H9 (cell line): ENCODE data around the gene CERS1. TPM values are rescaled to one million over a fixed set of nuclear protein-coding genes. Genes with fewer than 3 reads are reported as not detected.

ENCODE experiments used
- DNase-seq: peaks from one replicate; pipeline ENCODE4 v3.0.0-alpha.2; 2017
- H2AFZ ChIP-seq: one replicate; pipeline ENCODE4 v1.6.1; 2013; ENCODE audit warnings: mild to moderate bottlenecking, low read length, control low read depth, moderate library complexity
- H2AK5ac ChIP-seq: 2 replicates; pipeline ENCODE4 v1.6.1; 2013; ENCODE audit warnings: low read length, control low read depth, mixed read lengths; ENCODE audit not compliant: insufficient read length
- H2BK120ac ChIP-seq: one replicate; pipeline ENCODE4 v1.6.1; 2013; ENCODE audit warnings: low read depth, mild to moderate bottlenecking, low read length, control low read depth, inconsistent platforms; ENCODE audit not compliant: poor library complexity, severe bottlenecking
- H2BK12ac ChIP-seq: 2 replicates; pipeline ENCODE4 v1.6.1; 2013; ENCODE audit warnings: low read length, control low read depth, mixed read lengths, low read depth; ENCODE audit not compliant: insufficient read length
- H2BK15ac ChIP-seq: 2 replicates; pipeline ENCODE4 v1.6.1; 2013; ENCODE audit warnings: low read depth, low read length, control low read depth
- H2BK20ac ChIP-seq: one replicate; pipeline ENCODE4 v1.6.1; 2013; ENCODE audit warnings: low read depth, mild to moderate bottlenecking, low read length, control low read depth, inconsistent platforms; ENCODE audit not compliant: poor library complexity, severe bottlenecking
- H2BK5ac ChIP-seq: 2 replicates; pipeline ENCODE4 v1.6.1; 2013; ENCODE audit warnings: low read length, control low read depth, mixed read lengths; ENCODE audit not compliant: insufficient read length
- H3K14ac ChIP-seq: 2 replicates; pipeline ENCODE4 v1.6.1; 2013; ENCODE audit warnings: low read length, control low read depth; ENCODE audit not compliant: insufficient read depth
- H3K18ac ChIP-seq: 2 replicates; pipeline ENCODE4 v1.6.1; 2013; ENCODE audit warnings: low read depth, mild to moderate bottlenecking, mixed read lengths, low read length, control low read depth; ENCODE audit not compliant: insufficient read length
- H3K23ac ChIP-seq: 2 replicates; pipeline ENCODE4 v1.6.1; 2013; ENCODE audit warnings: low read length, control low read depth, mixed read lengths, low read depth; ENCODE audit not compliant: insufficient read length
- H3K23me2 ChIP-seq: 2 replicates; pipeline ENCODE4 v1.6.1; 2013; ENCODE audit warnings: low read depth, mild to moderate bottlenecking, mixed read lengths, low read length, control low read depth; ENCODE audit not compliant: insufficient read length, poor library complexity, severe bottlenecking
- H3K27ac ChIP-seq: 2 replicates; pipeline ENCODE4 v1.5.1; 2013; ENCODE audit warnings: low read length, control low read depth, mixed read lengths, low read depth; ENCODE audit not compliant: insufficient read length
- H3K27me3 ChIP-seq: 2 replicates; pipeline ENCODE4 v1.6.1; 2013; ENCODE audit warnings: low read length, control low read depth, inconsistent platforms; ENCODE audit not compliant: insufficient read depth
- H3K4ac ChIP-seq: 2 replicates; pipeline ENCODE4 v1.6.1; 2013; ENCODE audit warnings: low read depth, mild to moderate bottlenecking, control low read depth, inconsistent platforms, low read length, moderate library complexity
- H3K4me1 ChIP-seq: 2 replicates; pipeline ENCODE4 v1.6.1; 2013; ENCODE audit warnings: low read length, control low read depth, inconsistent platforms; ENCODE audit not compliant: insufficient read depth
- H3K4me2 ChIP-seq: 2 replicates; pipeline ENCODE4 v1.6.1; 2013; ENCODE audit warnings: low read length, control low read depth, mixed read lengths; ENCODE audit not compliant: insufficient read length, insufficient read depth
- H3K56ac ChIP-seq: 2 replicates; pipeline ENCODE4 v1.6.1; 2013; ENCODE audit warnings: low read depth, mild to moderate bottlenecking, mixed read lengths, low read length, control low read depth; ENCODE audit not compliant: insufficient read length
- H3K79me1 ChIP-seq: 2 replicates; pipeline ENCODE4 v1.6.1; 2013; ENCODE audit warnings: low read depth, mild to moderate bottlenecking, moderate library complexity, low read length, control low read depth, inconsistent platforms; ENCODE audit not compliant: insufficient read depth, poor library complexity, severe bottlenecking
- H3K79me2 ChIP-seq: 2 replicates; pipeline ENCODE4 v1.6.1; 2013; ENCODE audit warnings: low read length, control low read depth, inconsistent platforms; ENCODE audit not compliant: insufficient read depth
- H3K9ac ChIP-seq: 2 replicates; pipeline ENCODE4 v1.6.1; 2013; ENCODE audit warnings: low read length, control low read depth, mixed read lengths; ENCODE audit not compliant: insufficient read length; ENCODE audit errors: extremely low read depth
- H3K9me3 ChIP-seq: one replicate; pipeline ENCODE4 v1.6.1; 2013; ENCODE audit warnings: low read depth, low read length, inconsistent platforms; ENCODE audit not compliant: control insufficient read depth
- H3T11ph ChIP-seq: one replicate; pipeline ENCODE4 v1.6.1; 2013; ENCODE audit warnings: mild to moderate bottlenecking, low read length, control low read depth, inconsistent platforms
- H4K20me1 ChIP-seq: one replicate; pipeline ENCODE4 v1.6.1; 2013; ENCODE audit not compliant: control insufficient read depth, insufficient read length, insufficient read depth
- H4K5ac ChIP-seq: 2 replicates; pipeline ENCODE4 v1.6.1; 2013; ENCODE audit warnings: low read depth, mild to moderate bottlenecking, mixed read lengths, low read length, control low read depth; ENCODE audit not compliant: insufficient read length
- H4K8ac ChIP-seq: replicated peaks from 2 replicates; pipeline ENCODE4 v1.6.1; 2013; ENCODE audit warnings: low read length, control low read depth, mixed read lengths, low read depth; ENCODE audit not compliant: insufficient read length
- H4K91ac ChIP-seq: 2 replicates; pipeline ENCODE4 v1.6.1; 2013; ENCODE audit warnings: low read depth, mild to moderate bottlenecking, moderate library complexity, mixed read lengths, low read length, control low read depth; ENCODE audit not compliant: insufficient read length
- H3K27ac Mint-ChIP-seq, 3 experiments: 2 replicates in 2 of 3; 3 replicates in 1 of 3; pipeline ENCODE4 v1.8.0; 2020 to 2021; ENCODE audit warnings: mixed read lengths in 3 of 3, mild to moderate bottlenecking in 1 of 3, moderate library complexity in 1 of 3
- H3K27me3 Mint-ChIP-seq: 2 replicates; pipeline ENCODE4 v1.8.0; 2021; ENCODE audit warnings: low read depth, mild to moderate bottlenecking, moderate library complexity, mixed read lengths
- H3K36me3 Mint-ChIP-seq, 3 experiments: 2 replicates in 2 of 3; 3 replicates in 1 of 3; pipeline ENCODE4 v1.8.0; 2020 to 2021; ENCODE audit warnings: low read depth in 3 of 3, mixed read lengths in 3 of 3; ENCODE audit not compliant: insufficient read depth in 1 of 3
- H3K4me1 Mint-ChIP-seq, 2 experiments: 2 replicates each; pipeline ENCODE4 v1.8.0; 2020; ENCODE audit warnings: mixed read lengths in 2 of 2
- H3K4me3 Mint-ChIP-seq, 2 experiments: 2 replicates in 1 of 2; 3 replicates in 1 of 2; pipeline ENCODE4 v1.8.0; 2020 to 2021; ENCODE audit warnings: mild to moderate bottlenecking in 2 of 2, mixed read lengths in 2 of 2, moderate library complexity in 1 of 2
- H3K9me3 Mint-ChIP-seq, 2 experiments: 2 replicates in 1 of 2; 3 replicates in 1 of 2; pipeline ENCODE4 v1.8.0; 2020; ENCODE audit warnings: mild to moderate bottlenecking in 2 of 2, mixed read lengths in 2 of 2, moderate library complexity in 1 of 2
- WGBS: extraction: QIAGEN DNeasy Blood & Tissue Kit; methylation state at CpG from one replicate; pipeline ENCODE4 v1.1.7; 2013; ENCODE audit warnings: missing lambda C conversion rate, low lambda C conversion rate, mixed read lengths; ENCODE audit not compliant: insufficient read length; ENCODE audit errors: extremely low coverage; 5-methylcytosine and 5-hydroxymethylcytosine counted together
- total RNA-seq: library from RNA; stranded (reverse); gene quantifications from 2 replicates; pipeline ENCODE4 v1.2.1, GENCODE V29; 2021
- TF ChIP-seq, protein P1 (sequence below): fragments of 200-600 bp; sonication (generic); conservative IDR thresholded peaks from 3 replicates; pipeline ENCODE4 v1.8.0; 2021; ENCODE audit warnings: antibody characterized with exemption, mild to moderate bottlenecking

The CERS1 gene
- total RNA-seq, 1 experiment from 2014 or later, result 19.3 TPM

DNA sequence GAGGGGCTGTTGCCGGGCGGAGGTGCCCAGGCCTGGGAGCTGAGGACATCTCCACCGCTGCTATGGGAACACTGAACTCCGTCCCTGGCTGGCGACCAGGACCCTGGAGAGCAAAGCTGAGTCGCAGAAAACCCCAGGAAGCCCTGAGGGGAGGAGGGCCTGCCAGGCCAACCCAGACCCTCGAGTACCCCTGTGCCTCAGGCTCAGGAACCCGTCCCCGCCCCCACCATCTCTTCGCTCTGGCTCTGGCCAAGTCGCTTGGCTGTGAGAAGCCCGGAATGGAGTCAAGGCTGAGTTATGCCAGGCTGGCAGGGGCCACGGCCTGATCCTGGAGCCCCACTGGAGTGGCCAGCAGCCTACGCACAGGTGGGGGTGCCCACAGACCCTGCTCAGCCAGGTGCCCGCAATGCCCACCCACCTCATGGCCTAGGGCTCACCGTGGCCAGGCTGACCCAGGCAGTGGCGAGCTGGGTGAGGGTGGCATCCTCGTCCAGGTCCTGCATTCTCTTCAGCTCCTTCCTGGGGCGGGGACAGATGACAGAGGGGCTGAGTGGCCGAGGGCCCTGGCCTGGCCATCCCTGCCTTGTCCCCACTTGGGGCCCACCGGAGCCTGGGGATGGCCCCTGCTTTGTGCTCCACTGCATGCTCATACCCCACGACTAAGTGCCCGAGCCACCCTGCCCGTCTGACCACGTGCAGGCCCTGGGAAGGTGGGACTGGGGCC lies 8.5 kb upstream of the CERS1 start:
- Histone ChIP-seq H3K27ac (no peak overlapping the region), H4K91ac (no peak overlapping the region), H3K4ac (no peak overlapping the region), H2BK15ac (no peak overlapping the region), H2BK20ac (no peak overlapping the region), H3K23ac (no peak overlapping the region), H2AK5ac (no peak overlapping the region), H3T11ph (no peak overlapping the region), H4K5ac (no peak overlapping the region), H4K8ac (no peak overlapping the region), H3K23me2 (no peaks in the 10 kb centered on the region), H3K14ac (no peak overlapping the region), H3K9ac (no peak overlapping the region), H3K4me1 (no peaks in the 10 kb centered on the region), H3K4me2 (no peak overlapping the region), H3K56ac (no peak overlapping the region), H4K20me1 (no peaks in the 10 kb centered on the region), H2AFZ (no peak overlapping the region), H3K79me1 (no peaks in the 10 kb centered on the region), H3K79me2 (no peaks in the 10 kb centered on the region), H3K27me3 (no peaks in the 10 kb centered on the region), H3K9me3 (no peaks in the 10 kb centered on the region), H3K18ac (no peak overlapping the region), H2BK120ac (no peak overlapping the region), H2BK5ac (no peak overlapping the region), H2BK12ac (no peak overlapping the region)
- no peaks in the 10 kb centered on the region; a peak in 1 of 5 replicates for H3K9me3 Mint-ChIP-seq
- no CpG with 5 or more reads among the region's 25 CpGs for WGBS
- no peak for DNase-seq
- H3K36me3 Mint-ChIP-seq, result peaks cover 1 to 20% (median 15%) of the 10 kb centered on the region in 3 experiments; a peak in 6 of 7 replicates
- no peaks in the 10 kb centered on the region for H3K27me3 Mint-ChIP-seq
- no peak overlapping the region for H3K4me3 Mint-ChIP-seq
- H3K4me1 Mint-ChIP-seq, result no peaks in the 10 kb centered on the region
- H3K27ac Mint-ChIP-seq, result no peak overlapping the region
- TF ChIP-seq, protein P1, sequence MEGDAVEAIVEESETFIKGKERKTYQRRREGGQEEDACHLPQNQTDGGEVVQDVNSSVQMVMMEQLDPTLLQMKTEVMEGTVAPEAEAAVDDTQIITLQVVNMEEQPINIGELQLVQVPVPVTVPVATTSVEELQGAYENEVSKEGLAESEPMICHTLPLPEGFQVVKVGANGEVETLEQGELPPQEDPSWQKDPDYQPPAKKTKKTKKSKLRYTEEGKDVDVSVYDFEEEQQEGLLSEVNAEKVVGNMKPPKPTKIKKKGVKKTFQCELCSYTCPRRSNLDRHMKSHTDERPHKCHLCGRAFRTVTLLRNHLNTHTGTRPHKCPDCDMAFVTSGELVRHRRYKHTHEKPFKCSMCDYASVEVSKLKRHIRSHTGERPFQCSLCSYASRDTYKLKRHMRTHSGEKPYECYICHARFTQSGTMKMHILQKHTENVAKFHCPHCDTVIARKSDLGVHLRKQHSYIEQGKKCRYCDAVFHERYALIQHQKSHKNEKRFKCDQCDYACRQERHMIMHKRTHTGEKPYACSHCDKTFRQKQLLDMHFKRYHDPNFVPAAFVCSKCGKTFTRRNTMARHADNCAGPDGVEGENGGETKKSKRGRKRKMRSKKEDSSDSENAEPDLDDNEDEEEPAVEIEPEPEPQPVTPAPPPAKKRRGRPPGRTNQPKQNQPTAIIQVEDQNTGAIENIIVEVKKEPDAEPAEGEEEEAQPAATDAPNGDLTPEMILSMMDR, result no peak
